SHP77 (cell line): Measurements from ENCODE around the gene MLH1.
"Not testable (repeated sequence)": the region's sequence is repeated elsewhere in the genome, so short reads cannot be mapped to it uniquely, and the experiment has no call there.

Source experiments
- DNase-seq, 2 experiments: peaks; one replicate each; lab custom pipeline; 2025; lab: John Stamatoyannopoulos, UW

The MLH1 gene

DNA sequence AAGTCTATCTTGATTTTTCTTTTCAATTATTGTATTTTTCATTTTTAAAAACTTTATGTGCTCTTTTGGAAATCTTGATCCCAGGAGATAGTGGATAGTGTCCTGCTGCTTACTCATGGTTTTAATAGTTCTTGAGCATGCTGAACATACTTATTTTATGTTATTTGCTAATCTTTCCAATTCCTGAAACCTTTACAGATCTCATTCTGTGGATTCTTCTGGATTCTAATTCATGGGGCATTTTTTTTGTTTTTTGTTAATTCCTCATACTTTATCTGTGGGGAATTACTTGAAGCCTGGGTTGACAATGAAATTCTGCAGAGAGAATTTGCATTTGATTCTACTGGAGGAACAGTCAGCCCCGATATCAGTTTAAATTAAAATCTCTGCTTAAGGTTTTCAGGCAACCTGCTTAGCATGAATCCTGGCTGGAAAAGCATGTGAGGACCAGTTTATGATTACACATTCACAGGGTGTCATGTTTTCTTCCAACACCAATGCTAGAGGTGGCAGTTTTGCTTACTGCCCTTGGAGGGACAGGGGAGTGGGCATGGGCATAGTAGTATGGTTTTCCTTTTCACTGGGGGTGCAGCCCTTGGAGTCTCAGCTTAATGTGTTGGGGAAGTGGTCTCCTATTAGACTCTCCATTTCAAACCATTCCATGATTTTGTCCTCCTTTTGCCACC is 46.0 kb downstream of the MLH1 start:
- DNase-seq, result no peak

DNA sequence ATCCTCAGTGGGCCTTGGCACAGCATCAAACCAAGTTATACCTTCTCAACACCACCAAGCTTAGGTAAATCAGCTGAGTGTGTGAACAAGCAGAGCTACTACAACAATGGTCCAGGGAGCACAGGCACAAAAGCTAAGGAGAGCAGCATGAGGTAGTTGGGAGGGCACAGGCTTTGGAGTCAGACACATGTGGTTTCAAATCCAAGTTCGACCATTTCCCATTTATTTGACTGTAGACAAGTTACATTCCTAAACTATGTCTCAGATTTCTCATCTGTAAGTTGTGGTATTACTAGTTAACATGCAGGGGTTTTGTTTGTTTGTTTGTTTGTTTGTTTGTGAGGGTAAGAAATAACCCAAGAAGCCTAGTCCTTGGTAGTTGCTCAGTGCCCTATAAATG is 46.9 kb downstream of the MLH1 start:
- DNase-seq, result no peak

- no peak for DNase-seq
These were observed 48.4 kb downstream of the MLH1 start for GRCh38 chr3:37041546-37042195.

DNA sequence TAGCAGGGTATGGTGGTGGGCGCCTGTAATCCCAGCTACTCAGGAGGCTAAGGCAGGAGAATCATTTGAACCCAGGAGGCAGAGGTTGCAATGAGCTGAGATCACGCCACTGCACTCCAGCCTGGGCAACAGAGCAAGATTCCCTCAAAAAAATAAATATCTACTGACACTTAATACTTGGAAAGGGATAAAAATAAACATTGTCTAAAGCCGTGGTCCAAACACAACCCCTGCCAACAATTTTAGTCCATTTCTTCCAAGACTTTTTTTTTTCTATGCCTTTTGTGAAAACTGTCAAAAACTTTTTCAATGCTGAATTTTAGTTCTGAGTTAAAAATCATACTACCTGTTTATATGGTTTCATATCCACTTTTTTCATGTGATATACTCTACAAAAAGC is 49.4 kb downstream of the MLH1 start:
- not testable (repeated sequence) for DNase-seq

DNA sequence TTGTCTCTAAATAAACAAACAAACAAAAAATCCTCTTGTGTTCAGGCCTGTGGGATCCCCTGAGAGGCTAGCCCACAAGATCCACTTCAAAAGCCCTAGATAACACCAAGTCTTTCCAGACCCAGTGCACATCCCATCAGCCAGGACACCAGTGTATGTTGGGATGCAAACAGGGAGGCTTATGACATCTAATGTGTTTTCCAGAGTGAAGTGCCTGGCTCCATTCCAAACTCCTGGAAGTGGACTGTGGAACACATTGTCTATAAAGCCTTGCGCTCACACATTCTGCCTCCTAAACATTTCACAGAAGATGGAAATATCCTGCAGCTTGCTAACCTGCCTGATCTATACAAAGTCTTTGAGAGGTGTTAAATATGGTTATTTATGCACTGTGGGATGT is 57.0 kb downstream of the MLH1 start:
- no peak for DNase-seq

- no peak for DNase-seq
These were observed 59.5 kb downstream of the MLH1 start for GRCh38 chr3:37052860-37053259.

- DNase-seq, result no peak
These were observed 60.0 kb downstream of the MLH1 start for GRCh38 chr3:37053337-37053736.

- DNase-seq, result no peak
These were observed 60.4 kb downstream of the MLH1 start for GRCh38 chr3:37053753-37054152.

DNA sequence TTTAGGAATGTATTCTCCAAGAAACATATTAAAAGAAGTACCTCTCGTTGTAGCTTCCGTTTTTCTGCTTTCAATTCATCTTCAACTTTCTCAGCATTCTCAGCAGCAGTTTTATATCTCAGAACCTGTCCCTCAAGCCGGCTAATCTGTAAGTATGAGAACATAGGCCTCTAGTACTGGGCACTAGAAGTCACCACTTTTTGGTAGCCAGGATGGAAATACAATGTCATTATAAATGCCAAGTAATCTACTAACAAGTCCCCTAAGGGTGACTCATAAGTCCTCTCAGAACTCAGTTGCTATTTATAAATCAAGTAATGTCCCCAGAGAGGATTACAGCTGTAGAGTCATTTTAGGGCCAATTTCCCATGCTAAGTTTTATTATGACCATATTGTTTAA is 61.1 kb downstream of the MLH1 start:
- DNase-seq, result no peak

DNA sequence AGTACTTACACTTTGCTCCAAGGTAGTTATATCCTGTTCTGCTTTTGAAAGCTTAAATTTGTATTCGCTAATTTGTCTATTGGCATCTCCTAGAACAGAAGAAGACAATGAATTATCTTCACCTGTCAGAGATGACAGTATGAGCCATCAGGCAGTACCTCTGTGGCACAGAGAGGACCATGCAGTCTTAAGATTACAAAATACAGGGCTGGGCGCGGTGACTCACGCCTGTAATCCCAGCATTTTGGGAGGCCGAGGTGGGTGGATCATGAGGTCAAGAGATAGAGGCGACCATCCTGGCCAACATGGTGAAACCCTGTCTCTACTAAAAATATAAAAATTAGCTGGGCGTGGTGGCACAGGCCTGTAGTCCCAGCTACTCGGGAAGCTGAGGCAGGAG is 61.8 kb downstream of the MLH1 start:
- DNase-seq, result not testable (repeated sequence)

- no peak for DNase-seq
These were observed 63.5 kb downstream of the MLH1 start for GRCh38 chr3:37056826-37057225.

- no peak for DNase-seq
These were observed 64.8 kb downstream of the MLH1 start for GRCh38 chr3:37058117-37058516.

DNA sequence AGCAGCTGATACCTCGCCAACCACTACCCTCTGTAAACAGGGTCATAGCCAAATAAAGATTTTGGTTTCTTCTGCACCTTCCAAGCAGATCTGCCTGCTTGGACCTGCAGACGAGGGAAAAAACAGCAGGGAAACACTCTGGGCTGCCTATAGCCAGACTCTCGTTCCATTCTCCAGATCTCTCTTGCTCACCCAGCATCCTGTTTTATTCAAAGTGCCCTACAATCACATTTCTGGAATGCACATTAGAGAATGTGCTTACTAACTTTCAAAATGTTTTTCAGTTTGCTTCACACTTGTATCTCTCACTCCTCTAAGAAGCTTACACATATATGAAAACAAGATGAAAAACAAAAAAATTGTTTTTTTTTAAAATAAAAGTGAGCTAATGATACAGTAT is 71.4 kb downstream of the MLH1 start:
- DNase-seq, result no peak

- no peak for DNase-seq
These were observed 74.3 kb downstream of the MLH1 start for GRCh38 chr3:37067577-37067976.

DNA sequence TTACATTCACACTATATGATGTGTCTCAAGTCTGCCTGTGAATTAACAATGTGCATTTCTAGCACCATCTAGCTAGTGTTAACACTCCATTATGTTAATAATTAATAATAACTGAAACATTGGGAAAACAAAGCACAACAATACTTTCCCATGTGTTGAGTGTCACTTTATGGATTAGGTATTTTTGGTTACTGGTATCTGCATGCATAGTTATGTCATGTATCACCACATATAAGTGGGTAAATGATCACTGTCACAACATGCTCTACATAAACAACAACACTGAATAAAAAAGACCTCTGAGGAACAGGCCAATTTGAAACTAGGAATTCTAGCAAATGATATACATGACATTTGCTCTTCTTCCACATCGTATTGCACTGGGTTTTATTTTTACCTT is 74.7 kb downstream of the MLH1 start:
- no peak for DNase-seq

DNA sequence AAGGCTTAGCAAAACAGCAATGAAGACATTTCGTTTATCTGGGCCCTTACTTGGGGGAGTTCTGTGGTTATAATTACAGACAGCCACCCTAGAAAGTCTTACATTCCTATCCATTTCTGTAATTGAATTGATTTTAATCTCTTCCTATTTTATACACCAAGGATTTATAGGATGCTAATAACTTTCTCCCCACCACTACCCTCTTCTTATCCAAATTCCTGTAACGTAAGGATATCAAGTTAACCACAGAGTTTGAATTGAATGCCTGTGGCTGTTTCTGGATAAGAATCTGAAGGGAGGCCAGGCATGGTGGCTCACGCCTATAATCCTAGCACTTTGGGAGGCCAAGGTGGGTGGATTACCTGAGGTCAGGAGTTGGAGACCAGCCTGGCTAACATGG is 78.6 kb downstream of the MLH1 start:
- DNase-seq, result no peak

GRCh38 chr3:37072892-37073291 is 79.6 kb downstream of the MLH1 start:
- DNase-seq, result no peak

DNA sequence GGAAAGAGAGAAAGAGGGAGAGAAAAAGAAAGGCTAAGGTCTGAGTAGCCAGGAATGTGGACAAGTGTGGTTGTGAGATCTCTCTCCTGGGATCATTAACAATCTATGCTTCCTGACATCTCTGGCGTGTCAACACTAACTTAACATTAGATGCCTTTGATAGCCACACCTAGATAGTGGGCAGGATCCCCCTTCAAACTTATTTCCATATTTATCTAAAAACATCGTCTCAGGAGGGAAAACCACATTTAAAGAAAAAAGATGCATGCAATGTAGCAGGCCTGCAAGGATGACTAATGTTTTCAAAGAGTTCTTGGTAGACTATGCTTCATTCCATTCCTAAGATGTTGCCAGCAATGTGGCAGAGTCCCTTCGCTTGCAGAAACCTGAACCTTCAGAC is 80.9 kb downstream of the MLH1 start:
- DNase-seq, result no peak

- DNase-seq, result no peak
These were observed 82.6 kb downstream of the MLH1 start for GRCh38 chr3:37075955-37076354.

- DNase-seq, result no peak
These were observed 89.0 kb downstream of the MLH1 start for GRCh38 chr3:37082317-37082716.

GRCh38 chr3:37086918-37087317 is 93.6 kb downstream of the MLH1 start:
- no peak for DNase-seq

DNA sequence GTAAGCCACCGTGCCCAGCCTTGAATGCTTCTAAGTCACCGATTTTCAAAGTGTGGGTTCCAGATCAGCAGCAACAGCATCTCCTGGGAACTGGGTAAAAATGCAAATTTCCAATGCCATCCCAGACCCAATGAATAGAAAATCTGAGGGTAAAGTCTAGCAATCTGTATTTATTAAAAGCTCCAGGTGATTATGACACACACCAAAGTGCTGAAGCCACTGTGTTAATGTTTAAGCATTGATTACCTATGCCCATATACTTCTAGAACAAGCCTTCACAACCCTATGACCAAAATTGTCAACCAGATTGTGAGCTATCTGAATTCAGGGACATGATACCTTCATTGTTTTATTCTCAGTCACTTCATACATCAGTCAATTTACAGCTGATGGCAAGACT is 94.6 kb downstream of the MLH1 start:
- DNase-seq, result no peak

GRCh38 chr3:37092484-37092883 is 99.2 kb downstream of the MLH1 start:
- DNase-seq, result no peak

DNA sequence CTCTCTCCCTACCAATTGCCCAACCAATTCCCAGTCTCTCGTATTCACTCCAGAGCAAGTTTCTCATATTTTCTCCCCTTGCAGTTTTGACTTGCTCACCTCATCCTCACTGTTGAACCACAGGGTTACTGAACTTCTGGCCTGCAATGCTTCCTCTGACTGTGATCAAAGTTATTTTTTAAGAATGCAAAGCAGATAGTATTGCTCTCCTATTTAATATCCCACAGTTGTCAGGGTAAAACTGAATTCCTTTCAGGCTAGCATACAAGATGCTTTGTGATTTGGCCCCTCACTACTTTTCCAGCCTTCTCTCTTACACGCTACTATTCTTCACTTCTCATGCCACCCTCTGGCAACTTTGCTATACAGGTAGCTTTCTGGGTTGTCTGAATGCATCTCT is 100.2 kb downstream of the MLH1 start:
- DNase-seq, result no peak
